IPS-11a (cell line): ENCODE results near the gene AHDC1.

Source experiments
- H3K4me3 ChIP-seq: one replicate; pipeline ENCODE4 v1.5.1; 2013; ENCODE audit warnings: low read depth, low read length, control low read depth

Gene AHDC1

GRCh38 chr1:27599605-27600497, 4.1 kb downstream of the AHDC1 start:
- no peak overlapping the region for H3K4me3 ChIP-seq

- no peak overlapping the region for H3K4me3 ChIP-seq
Observed at GRCh38 chr1:27598902-27599528, 4.9 kb downstream of the AHDC1 start.

- no peak overlapping the region for H3K4me3 ChIP-seq
Observed at GRCh38 chr1:27598295-27598687, 5.7 kb downstream of the AHDC1 start.

- H3K4me3 ChIP-seq: no peak overlapping the region
Observed at GRCh38 chr1:27597516-27598294, 6.2 kb downstream of the AHDC1 start.

GRCh38 chr1:27596986-27597385, 7.0 kb downstream of the AHDC1 start:
- no peak overlapping the region for H3K4me3 ChIP-seq

DNA sequence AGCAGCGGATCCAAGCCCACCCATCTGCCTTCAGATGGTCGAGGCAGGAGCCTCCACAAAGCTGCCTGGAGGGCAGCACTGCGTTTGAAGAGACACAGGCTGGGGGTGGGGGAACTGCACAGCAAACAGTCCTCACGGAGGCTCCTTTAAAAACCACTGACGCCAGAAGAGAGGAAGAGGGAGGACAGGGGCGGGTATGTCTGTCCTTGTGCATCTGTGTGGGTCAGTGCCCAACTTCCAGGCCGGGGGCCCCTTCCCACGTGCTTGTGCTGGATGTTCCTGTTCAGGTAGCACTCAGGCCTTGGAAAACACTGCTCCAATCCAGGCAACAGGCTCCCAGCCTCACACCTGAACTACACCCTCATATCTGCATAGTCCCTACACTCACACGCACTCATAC, 7.7 kb downstream of the AHDC1 start:
- H3K4me3 ChIP-seq: no peak overlapping the region

GRCh38 chr1:27595597-27595996, 8.3 kb downstream of the AHDC1 start:
- H3K4me3 ChIP-seq: no peak overlapping the region

- H3K4me3 ChIP-seq: no peak overlapping the region
Observed at GRCh38 chr1:27594564-27595510, 9.1 kb downstream of the AHDC1 start.

GRCh38 chr1:27593678-27594563, 10.0 kb downstream of the AHDC1 start:
- H3K4me3 ChIP-seq: no peak overlapping the region

DNA sequence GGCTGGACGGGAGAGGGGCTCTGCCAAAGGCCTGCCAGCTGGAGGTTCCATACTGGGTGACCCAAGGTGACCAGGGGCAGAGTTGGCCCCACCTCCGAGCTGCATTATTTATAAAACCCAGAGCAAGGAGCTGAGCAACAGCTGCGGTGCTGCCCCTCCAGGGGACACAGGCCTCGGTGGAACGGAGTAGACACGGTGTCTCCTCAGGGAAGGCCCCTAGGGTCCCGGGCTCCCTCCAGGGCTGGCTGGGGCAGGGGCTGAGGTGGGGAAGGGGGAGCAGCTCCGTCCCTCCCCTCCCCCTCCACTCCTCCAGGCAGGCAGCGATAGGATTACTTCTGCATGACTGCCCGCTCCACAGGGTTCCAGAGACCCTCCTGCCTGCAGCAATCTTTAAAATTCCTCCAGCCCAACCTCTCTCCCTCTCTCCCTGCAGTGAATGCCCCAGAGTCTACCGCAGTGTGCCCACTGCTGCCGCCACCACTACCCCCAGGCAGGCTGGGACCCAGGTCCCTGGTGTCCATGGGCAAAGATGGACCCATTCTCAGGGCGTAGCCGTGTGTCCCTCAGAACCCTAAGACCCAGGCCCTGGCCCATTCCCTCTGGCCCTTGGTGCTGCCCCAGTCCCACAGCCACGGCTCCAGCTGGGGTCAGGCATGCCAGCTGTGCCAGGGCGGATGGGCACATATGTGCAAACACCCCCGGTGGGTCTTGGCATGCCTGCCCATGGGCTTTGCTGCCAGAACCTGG, 10.8 kb downstream of the AHDC1 start:
- no peak overlapping the region for H3K4me3 ChIP-seq

GRCh38 chr1:27592232-27592930, 11.6 kb downstream of the AHDC1 start:
- H3K4me3 ChIP-seq: no peak overlapping the region

GRCh38 chr1:27591622-27592021, 12.3 kb downstream of the AHDC1 start:
- no peak overlapping the region for H3K4me3 ChIP-seq

DNA sequence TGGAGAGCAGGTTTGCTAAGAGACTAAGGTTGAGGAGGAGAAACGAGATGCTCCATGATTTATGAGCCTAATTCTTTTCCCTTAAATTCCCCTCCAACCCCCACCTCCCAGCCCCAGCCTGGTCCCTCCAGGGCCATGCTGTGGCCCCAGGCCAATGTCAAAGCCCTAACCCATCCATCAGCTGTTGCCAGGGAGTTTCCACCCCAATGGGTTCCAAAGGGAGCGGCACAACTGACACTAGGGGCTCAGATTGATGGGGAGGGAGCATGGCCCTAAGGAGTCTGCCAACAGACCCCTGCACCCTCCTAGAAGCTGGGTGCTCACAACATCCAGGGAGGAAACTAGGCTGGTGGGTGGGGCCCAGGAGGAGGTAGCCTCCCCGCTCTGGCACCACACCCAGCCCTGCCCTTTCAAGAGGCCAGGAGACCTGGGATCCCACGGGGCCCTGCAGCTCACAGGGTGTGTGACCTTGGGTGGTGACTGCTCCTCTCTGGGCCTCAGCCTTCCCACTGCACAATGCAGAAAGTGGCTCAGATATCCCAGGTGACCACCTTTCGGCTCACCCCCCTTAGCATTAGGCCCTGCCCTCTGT, 12.9 kb downstream of the AHDC1 start:
- no peak overlapping the region for H3K4me3 ChIP-seq

DNA sequence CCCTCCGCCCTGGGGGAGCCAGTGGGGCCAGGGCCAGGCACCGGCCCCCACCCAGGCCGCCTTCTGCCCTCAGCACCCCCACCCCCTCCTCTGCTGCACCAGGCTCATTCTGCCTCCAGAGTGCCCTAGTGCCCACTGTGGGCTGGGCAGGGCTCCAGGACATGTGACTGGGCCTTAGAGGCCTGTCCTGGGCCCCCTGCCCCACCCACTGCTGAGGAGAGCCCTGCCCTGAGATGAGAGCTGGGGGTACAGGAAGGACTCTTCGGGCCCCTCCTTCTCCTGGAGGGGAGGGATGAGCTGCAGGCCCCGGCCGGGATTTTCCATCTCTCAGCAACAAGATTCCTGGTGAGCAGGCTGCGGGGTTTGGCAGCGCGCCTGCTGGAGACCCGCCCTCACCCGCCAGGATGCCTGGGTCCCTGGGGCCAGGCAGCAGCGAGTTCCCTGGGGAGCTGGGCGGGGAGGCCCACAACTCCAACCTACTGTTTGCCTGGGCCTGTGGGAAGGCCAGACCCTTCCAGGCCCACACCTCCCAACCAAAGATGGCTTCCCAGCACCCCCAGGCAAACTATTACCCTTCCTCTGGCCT, 14.0 kb downstream of the AHDC1 start:
- H3K4me3 ChIP-seq: no peak overlapping the region

GRCh38 chr1:27589441-27589840, 14.5 kb downstream of the AHDC1 start:
- no peak overlapping the region for H3K4me3 ChIP-seq

DNA sequence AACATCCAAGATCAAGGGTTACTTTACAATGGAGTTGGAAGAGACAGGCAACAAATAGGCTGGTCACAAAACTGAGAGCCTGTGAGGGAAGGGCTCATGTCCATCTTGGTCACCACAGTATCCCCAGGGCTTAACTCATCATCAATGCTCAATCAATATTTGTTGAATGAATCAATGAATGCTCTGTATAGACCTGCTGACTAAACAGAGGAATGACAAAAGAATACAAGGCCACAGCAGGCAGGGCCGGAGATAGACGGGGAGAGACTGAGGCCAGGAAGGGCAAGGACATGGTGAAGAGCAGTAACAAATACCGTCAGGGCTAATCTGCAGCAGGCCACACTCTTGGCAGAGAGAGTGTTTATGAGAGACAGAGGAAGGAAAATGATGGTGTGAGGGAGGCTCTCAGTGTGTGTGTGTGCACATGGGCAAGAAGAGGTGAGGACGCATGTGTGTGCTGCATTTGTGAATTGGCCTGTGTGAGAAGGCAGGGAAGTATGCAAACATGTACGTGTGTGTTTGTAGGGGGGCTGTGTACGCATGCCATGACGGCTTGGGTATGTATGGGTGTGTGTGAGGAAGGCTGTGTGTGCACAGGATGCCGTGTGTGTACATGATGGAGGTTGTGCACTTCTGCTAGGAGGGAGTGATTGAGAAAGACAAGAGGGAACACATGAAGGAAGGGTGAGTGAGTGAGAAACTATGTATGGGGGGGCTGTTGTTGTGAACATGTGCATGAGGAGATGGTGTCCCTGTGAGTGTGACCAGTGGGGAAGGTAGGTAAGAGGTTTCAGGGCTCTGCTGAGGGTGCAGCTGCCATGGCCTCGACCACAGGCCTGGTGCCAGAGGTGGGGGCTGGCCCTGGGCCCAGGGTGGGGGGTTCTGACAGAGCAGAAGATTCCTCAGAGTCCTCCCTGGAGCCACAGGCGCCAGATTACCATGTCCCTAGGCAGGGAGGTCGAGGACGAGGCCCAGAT, 15.4 kb downstream of the AHDC1 start:
- H3K4me3 ChIP-seq: no peak overlapping the region
